ELF-1 (cell line): ENCODE data around the gene RHBDF2.

ENCODE experiments used
- DNase-seq: peaks from one replicate; pipeline ENCODE4 v3.0.0-alpha.2; 2016; ENCODE audit warnings: low read depth, low spot score

Gene RHBDF2

DNA sequence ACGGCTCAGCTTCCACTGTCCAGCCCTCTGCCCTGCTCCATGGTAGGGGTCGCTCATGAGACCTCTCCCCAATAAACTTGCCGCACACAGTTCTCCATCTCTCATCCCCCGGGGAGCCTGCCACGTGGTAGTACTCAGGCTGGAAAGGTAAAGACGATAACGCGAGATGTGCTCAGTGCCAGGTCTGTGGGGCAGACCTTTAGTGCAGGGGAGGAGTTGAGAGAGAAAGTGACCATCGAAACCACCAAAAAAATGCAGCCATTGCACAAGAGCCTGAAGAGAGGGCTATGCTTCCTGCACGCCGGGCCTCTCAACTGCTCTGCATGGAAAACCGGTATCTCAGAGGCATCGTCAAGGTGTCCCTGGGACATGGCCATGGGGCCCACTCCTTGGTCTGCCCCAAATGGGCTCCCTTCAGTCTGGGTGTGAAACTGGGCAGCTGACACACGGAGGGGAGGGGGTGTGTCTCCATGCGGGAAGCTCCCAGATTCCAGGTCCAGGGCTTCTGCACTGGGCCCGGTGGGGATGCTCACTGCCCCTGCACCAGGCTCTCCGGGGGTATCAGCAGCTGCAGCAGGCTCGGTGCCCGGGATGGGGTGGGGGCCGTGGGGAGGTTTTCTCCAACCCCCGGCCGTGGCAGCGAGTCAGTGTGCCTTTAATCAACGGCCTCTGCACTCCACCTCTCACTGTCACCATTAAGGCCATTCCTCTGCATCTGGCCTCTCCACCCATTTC, 38.5 kb downstream of the RHBDF2 start:
- DNase-seq, result no peak

- no peak for DNase-seq
Measured at GRCh38 chr17:76461765-76462555, 39.3 kb downstream of the RHBDF2 start.

DNA sequence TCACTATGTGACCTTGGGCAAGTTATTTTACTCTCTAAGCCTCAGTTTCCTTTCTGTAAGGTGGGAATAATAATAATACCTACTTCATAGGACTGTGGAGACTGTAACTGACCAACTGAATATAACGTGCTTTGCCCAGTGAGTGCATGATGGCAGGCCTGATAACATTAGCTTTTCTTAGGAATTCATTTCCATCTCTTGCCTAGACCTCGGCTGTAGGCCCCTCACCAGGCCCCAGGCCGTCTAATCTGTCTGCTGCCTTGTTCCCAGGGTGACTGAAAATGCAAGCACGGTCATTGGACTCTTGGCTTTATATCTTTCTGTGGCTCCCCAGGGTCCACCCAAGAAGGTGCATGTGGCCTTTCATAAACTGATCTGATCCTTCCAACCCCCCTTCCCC, 41.5 kb downstream of the RHBDF2 start:
- no peak for DNase-seq

DNA sequence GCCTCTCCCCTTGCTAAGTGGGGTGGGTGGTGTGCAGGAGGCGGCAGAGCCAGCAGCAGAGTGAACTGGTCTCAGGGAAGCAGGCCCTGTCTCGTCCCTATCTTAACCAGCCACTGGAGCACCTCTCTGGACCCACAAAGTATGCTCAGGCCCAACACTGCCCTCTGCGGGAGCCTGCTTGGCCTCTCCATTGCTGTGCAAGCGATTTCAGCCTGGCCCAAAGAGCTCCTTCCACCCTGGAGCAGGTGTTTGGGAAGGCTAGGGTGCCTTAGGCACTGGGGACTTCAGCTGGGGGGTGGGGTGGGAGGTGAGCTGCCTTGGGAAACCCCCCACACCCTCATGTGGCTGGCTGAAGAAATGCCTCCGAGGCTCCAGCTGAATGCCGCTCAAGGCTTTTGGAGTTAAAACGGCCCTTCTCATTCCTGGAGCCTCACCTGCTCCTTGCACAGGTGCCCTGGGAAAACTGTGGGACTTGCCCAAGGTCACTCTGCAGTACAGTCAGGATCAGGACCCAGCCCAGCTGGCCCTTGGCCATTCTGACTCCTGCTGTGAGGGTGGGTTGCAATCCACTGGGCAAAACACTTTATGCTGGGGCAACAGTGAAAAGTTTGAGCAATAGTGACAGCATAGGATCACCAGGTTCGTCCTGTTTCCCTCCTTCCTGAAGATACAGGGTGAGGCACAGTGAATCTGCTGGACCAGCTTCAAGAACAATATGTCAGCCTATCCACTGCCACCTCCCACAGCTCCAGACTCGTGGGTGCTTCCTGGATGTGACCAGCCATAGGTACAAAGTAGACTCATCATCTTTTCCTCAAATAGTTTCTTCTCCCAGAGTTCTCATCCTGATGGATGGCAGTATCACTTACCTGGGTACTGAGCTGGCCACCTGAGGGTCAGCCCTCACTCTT, 42.4 kb downstream of the RHBDF2 start:
- DNase-seq, result peak; percentile 87

- no peak for DNase-seq
Measured at GRCh38 chr17:76453431-76453743, 47.8 kb downstream of the RHBDF2 start.

- peak; percentile 96 for DNase-seq
Measured at GRCh38 chr17:76452660-76453430, 48.4 kb downstream of the RHBDF2 start, which contains the start of gene UBE2O. TSS of gene UBE2O (minus strand) at chr17:76453152. CDS start at chr17:76453141, 11 bp downstream.

- DNase-seq, result peak; percentile 30
Measured at GRCh38 chr17:76452127-76452659, 49.0 kb downstream of the RHBDF2 start.

DNA sequence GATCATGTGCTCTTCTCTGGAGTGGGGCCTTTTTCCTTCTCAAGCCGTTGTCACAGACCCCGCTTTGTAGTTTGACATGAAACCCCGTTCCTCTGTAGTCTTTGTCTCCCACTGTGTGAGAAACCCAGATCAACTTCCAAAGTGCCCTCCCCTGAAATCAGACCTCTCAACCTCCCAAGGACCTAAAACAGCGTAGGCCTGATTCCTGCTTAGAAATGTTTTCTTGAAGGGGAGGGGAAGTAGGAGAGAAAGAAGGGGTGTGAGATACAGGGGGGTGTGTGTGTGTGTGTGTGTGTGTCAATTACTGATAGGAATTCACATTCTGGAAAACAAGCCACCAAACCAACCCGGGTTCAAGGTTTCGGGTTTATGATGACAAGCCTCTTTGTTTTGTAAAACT, 49.7 kb downstream of the RHBDF2 start:
- DNase-seq, result no peak

- no peak for DNase-seq
Measured at GRCh38 chr17:76449126-76449525, 52.1 kb downstream of the RHBDF2 start.

DNA sequence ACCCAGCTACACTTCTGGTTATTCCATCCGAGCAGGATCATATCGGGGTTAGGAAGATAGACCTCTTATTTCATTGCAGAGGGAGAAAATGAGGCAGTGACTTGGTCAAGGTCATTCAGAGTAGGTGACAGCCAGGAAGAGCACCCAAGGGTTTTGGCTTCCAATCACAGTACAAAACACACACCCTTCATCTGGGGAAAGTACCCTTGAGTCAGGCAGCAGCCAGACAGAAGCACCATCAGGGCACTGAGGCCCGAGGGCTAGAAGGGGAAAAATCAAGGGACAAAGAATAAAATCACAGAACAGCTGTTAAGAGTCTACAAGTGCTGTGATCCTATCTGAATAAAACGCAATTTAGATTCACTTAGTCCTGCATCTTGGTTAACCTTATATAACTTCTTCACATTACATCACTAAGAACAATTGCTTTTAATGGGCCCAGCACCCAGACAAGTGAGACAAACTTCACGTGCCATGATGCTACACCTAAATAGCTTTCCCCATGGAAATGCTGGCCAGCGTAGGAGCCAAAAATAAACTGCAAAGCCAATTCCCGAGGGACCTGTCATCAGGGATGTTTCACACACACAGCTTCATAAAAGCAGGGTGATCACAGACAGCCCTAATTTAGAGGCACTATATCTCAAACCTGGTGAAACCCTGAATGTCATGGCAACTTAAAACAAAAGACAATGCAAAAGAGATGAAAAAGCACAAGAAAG, 53.1 kb downstream of the RHBDF2 start:
- no peak for DNase-seq

- peak; percentile 65 for DNase-seq
Measured at GRCh38 chr17:76446449-76447231, 54.6 kb downstream of the RHBDF2 start.

DNA sequence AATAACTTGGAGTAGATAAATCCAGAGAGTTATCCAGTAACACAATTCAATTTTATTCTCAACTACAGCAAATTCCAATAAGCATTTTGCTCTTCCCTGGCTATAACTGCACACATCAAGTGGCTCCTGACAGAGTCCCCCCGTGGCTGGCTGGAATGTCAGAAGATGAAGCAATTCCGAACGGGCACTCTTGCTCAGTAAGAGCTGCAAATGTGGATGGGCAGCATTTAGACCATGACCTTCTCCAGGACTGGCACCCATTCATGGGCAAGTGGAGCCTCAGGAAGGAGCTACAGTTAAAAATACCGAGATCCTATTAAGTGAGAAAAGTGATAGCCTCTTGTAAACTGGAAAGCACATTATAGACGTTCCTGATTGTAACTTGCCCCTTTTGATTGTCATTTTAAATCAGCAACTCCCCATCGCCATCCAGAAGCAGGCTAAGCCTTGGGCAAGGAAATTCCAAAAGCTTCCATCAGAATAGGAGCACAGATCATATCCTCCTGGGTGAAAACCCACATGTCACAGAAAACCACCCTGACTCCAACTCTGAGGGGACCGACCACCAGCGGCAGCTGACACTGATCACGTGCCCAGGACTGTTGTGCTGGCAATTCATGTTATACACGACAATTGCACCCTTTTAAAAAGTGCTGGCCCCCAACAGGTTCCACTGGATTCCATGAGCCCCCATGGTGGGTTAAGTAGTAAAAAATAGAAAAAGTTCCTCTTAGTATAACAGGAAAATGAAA, 55.4 kb downstream of the RHBDF2 start:
- peak; percentile 42 for DNase-seq

GRCh38 chr17:76444518-76445311, 56.5 kb downstream of the RHBDF2 start:
- peak; percentile 49 for DNase-seq

DNA sequence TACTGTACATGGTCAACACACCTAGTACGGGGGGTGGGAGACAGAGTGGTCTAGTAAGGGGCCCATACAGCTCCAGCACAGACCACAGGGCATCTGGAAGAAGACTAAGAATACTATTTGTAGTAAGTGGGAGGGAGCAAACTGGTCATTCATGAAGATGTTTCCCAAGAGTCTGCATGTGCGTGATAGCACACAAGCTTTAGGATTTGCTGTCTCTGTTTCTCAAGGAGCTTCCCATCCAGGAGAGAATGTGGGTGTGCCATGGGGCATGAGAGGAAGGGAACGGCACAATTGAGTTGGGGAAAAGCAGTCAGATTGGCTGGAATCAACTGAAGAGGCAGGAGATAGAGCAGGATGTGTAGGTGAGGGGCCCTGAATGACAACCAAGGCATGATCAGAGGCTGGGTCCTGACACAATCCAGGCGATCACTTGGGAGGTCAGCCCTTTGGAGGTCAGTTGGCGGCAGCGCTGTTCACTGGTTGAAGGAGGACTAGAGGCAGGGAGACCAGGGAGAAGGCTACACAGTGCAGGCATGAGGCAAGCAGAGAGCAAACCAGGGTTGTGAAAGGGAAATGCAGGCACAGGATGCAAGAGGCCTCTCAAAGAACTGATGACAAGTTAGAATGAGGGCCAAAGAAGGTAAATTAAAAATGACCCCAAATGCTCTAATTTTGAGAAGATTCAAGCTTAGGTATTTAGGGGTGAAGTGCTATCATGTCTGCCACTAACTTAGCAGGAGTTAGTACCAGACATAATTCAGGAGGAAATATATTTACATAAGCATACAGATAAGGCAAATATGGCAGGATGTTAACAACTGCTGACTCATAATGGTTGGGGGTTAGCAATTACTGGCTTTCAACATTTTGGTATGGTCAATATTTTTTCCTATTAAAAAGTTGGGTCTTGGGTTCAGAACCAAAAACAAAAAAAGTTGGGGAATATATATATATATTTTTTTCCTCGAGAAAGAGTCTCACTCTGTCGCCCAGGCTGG, 58.6 kb downstream of the RHBDF2 start:
- DNase-seq, result no peak

- DNase-seq, result no peak
Measured at GRCh38 chr17:76441686-76442340, 59.4 kb downstream of the RHBDF2 start.

DNA sequence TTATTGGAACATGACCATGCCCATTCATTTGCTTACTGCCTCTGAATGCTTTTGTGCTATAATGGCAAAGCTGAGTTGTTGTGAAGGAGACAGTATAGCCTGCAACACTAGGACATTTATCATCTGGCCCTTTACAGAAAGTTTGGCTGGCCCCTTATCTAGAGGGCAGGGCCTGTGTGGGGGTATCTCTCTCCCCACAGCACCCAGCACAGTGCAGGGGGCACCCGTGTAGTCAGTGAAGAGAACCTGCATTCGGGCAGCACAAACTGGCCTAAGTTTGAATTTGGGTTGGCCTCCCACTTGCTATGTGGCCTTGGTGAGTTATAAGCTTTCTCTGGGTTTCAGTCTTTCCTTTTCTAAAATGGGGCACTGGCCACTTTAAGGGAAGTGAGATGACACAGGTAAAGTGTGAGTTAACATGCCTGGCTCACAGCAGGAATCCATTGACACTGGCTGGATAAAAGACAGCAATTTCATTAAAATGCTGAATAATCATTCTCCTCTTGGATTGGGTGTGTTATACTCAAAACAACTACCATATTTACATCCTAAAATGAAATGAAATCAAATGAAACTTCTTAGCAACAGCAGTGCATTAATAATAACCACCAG, 60.4 kb downstream of the RHBDF2 start:
- no peak for DNase-seq
